ENCODE results near the gene WDR7. TPM values are rescaled to one million over a fixed set of nuclear protein-coding genes. Genes with fewer than 3 reads are reported as not detected.

WDR7 gene
- total RNA-seq, 4 donors from 2014 or later: 10.3 to 17.2 (median 16.3) TPM

DNA sequence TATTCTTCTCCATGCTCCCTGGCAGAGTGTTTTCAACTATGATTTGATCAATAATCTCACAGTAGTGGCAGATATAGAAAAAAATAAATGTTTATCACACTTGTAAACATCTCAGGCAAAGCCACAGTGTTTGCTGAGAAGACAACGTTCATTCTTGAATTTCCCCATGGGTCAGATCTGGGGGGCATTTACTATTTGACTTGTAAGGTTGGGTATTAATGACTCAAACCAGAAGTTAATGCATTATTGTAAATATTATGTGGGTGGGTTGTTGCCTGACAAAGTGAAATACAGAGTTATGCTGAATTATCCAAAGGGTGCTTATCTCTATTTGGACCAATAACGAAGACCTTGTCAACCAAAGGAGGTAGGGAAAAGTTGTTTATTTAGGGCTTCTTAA is 346.0 kb downstream of the WDR7 start:
- no peak for TF ChIP-seq POLR2A (IDR thresholded peaks at IDR 0.05)
- TF ChIP-seq, protein P1, sequence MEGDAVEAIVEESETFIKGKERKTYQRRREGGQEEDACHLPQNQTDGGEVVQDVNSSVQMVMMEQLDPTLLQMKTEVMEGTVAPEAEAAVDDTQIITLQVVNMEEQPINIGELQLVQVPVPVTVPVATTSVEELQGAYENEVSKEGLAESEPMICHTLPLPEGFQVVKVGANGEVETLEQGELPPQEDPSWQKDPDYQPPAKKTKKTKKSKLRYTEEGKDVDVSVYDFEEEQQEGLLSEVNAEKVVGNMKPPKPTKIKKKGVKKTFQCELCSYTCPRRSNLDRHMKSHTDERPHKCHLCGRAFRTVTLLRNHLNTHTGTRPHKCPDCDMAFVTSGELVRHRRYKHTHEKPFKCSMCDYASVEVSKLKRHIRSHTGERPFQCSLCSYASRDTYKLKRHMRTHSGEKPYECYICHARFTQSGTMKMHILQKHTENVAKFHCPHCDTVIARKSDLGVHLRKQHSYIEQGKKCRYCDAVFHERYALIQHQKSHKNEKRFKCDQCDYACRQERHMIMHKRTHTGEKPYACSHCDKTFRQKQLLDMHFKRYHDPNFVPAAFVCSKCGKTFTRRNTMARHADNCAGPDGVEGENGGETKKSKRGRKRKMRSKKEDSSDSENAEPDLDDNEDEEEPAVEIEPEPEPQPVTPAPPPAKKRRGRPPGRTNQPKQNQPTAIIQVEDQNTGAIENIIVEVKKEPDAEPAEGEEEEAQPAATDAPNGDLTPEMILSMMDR (IDR thresholded peaks at IDR 0.05): no peak
- WGBS, 2 donors: 87 to 94% methylated on average over 2 of the region's 2 CpGs
- no peak for DNase-seq (ENCODE audit: low spot score in 2 of 2)
- intact Hi-C loops (cut with DNase I; ENCODE audit: low total_unique reads): no loop called here
- H3K4me3 ChIP-seq (ENCODE audit: low read depth, poor library complexity, severe bottlenecking): no peak overlapping the region

DNA sequence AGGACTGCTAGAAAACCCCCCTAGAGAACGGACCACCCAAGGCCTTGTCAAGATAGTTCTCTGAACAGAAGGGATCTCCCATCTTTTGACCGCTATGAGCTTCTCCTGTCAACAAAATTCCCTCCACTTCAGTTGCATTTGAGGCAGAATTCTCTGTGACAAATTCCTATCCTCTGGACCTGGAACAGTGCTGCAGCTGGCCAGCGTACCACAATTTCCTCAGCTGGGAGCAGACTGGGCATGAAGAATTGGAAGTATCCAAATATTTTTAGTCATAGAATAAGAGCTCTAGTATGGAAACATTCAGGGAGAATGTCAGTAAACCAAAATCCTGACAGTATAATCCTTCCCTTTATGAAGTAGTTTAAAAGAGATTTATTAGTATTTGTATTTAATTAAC is 348.7 kb downstream of the WDR7 start:
- H3K4me3 ChIP-seq (ENCODE audit: low read depth, poor library complexity, severe bottlenecking): no peak overlapping the region
- DNase-seq (ENCODE audit: low spot score in 2 of 2): no peak
- TF ChIP-seq POLR2A (IDR thresholded peaks at IDR 0.05): no peak
- TF ChIP-seq, protein P1 (IDR thresholded peaks at IDR 0.05): no peak
- intact Hi-C loops (cut with DNase I; ENCODE audit: low total_unique reads): no loop called here
- whole genome bisulfite sequencing, 2 donors: 80 to 90% methylated on average over 3 of the region's 3 CpGs

DNA sequence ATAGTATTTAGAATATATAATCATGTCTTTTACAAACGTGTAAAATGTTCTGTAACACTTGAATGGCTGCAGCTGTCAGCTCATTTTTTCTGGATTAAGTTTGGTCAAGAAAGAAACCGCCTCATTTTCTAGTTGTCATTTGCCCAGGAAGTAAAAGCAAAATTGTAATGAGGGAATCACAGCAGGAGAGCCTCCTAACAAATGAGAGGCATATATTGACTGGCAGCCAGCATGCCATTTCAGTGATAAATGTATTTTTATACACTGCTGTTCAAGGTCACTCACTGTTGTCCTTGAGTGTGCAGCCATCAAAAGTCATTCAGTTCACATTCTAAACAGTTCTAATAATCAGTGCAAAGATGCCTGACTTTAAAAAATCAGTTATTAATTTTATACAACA is 351.5 kb downstream of the WDR7 start:
- intact Hi-C loops (cut with DNase I; ENCODE audit: low total_unique reads): no loop called here
- no peak for TF ChIP-seq POLR2A (IDR thresholded peaks at IDR 0.05)
- TF ChIP-seq, protein P1 (IDR thresholded peaks at IDR 0.05): no peak
- H3K4me3 ChIP-seq (ENCODE audit: low read depth, poor library complexity, severe bottlenecking): no peak overlapping the region
- 67 to 73% methylated on average over 2 of the region's 2 CpGs for WGBS, 2 donors
- DNase-seq (ENCODE audit: low spot score in 2 of 2): no peak

DNA sequence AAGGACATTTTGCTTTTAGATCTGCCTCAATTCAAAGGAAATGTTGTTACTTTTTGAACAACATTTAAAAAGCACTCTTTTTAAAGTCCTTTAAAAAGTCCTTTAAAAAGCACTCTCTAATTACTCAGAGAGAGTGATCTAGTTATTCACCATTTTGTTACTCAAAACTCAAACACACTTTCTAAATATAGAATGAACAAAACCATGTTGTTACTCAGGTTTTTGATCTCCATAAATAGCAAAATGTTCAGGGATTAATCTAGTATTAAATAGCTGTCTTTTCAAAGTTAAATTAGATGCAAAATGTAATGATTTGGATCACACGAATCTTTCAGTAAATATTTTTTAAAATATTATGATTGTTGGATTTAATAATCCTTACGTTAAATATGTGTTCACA is 352.2 kb downstream of the WDR7 start:
- DNase-seq (ENCODE audit: low spot score in 2 of 2): no peak
- intact Hi-C loops (cut with DNase I; ENCODE audit: low total_unique reads): no loop called here
- no peak overlapping the region for H3K4me3 ChIP-seq (ENCODE audit: low read depth, poor library complexity, severe bottlenecking)
- TF ChIP-seq POLR2A (IDR thresholded peaks at IDR 0.05): no peak
- TF ChIP-seq, protein P1 (IDR thresholded peaks at IDR 0.05): no peak
- 28 to 87% methylated on average over 2 of the region's 2 CpGs for WGBS, 2 donors

DNA sequence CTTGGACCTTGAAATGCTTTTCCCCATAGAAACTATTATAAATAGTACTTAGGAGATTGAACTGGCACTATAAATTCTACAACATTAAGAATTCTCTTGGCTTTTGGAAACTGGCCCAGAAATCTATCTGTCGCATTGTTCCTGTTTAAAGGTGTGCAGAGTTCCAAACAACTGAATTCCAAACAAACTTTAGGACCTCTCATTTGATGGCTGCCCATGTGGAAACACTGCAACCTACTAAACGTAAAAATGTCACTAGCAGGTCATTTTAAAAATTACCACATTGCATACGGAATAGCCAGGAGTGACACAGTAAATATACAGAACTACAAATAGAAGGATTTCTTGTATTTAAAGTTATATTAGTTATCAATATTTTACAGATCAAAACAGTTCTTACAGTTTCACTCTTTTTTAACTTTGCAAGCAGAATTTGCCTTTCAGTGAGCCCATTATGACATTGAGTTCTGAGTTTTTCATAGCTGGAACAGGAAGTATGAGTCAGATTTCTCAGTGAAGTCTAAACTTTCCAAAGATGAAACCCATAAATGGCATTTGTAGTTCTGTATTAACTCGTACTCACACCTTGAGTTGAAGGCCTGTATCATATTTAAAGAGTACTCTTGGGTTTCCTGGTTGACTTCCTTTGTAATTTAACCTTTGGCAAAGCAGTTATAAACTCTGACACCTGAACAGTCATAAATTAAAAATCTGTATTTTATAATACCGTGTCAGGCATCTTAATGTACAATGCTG is 353.4 kb downstream of the WDR7 start:
- DNase-seq (ENCODE audit: low spot score in 2 of 2): no peak
- TF ChIP-seq, protein P1 (IDR thresholded peaks at IDR 0.05): no peak
- no peak for TF ChIP-seq POLR2A (IDR thresholded peaks at IDR 0.05)
- intact Hi-C loops (cut with DNase I; ENCODE audit: low total_unique reads): no loop called here
- H3K4me3 ChIP-seq (ENCODE audit: low read depth, poor library complexity, severe bottlenecking): no peak overlapping the region
- WGBS, 2 donors: 52 to 60% methylated on average over 5 of the region's 5 CpGs
